Measurements from ENCODE around the gene PLGLB2. TPM values are rescaled to one million over a fixed set of nuclear protein-coding genes. Genes with fewer than 3 reads are reported as not detected.
"Not testable (repeated sequence)": the region's sequence is repeated elsewhere in the genome, so short reads cannot be mapped to it uniquely, and the experiment has no call there.

The PLGLB2 gene
- polyA plus RNA-seq: 2.4 TPM
- long read RNA-seq, donor 1, partial matches to known transcripts: 0 of 1 reads
- long read RNA-seq, donor 1, other reads (novel, unspliced or antisense): 0 of 1 reads
- long read RNA-seq, donor 2: 0 reads
- long read RNA-seq, donor 3: 0 reads
- long read RNA-seq, donor 4: 0 reads
- long read RNA-seq, donor 5, partial matches to known transcripts: 0 of 1 reads
- long read RNA-seq, donor 5, other reads (novel, unspliced or antisense): 0 of 1 reads
- long read RNA-seq, donor 6: 0 reads
- long read RNA-seq, donor 7, partial matches to known transcripts: 0 of 1 reads
- long read RNA-seq, donor 7, other reads (novel, unspliced or antisense): 0 of 1 reads
- long read RNA-seq, donor 8, partial matches to known transcripts: 0 of 5 reads
- long read RNA-seq, donor 8, other reads (novel, unspliced or antisense): 5 of 5 reads
- long read RNA-seq, donor 9, partial matches to known transcripts: 0 of 1 reads
- long read RNA-seq, donor 9, other reads (novel, unspliced or antisense): 0 of 1 reads
- long read RNA-seq, donor 10, partial matches to known transcripts: 0 of 1 reads
- long read RNA-seq, donor 10, other reads (novel, unspliced or antisense): 0 of 1 reads
- long read RNA-seq, donor 11: 0 reads

GRCh38 chr2:87747791-87748190 is at the start of gene PLGLB2:
Gene PLGLB2 (plus strand): TSS chr2:87748087. CDS start chr2:87748154, 67 bp downstream.
- H3K9me3 ChIP-seq (ENCODE audit: control insufficient read depth, low read depth, low read length); H3K36me3 ChIP-seq (ENCODE audit: control insufficient read depth, insufficient read depth, low read length); H3K27ac ChIP-seq (ENCODE audit: low read length); DNase-seq; H3K4me3 ChIP-seq (ENCODE audit: low read length); H3K4me1 ChIP-seq (ENCODE audit: control insufficient read depth, insufficient read depth, low read length); H3K27me3 ChIP-seq (ENCODE audit: control insufficient read depth, insufficient read depth, low read length): not testable (repeated sequence)
- WGBS (ENCODE audit: insufficient coverage, low lambda C conversion rate): no CpG with 5 or more reads among the region's 3 CpGs

- H3K36me3 ChIP-seq (ENCODE audit: control insufficient read depth, insufficient read depth, low read length); H3K27ac ChIP-seq (ENCODE audit: low read length); DNase-seq; H3K9me3 ChIP-seq (ENCODE audit: control insufficient read depth, low read depth, low read length); H3K27me3 ChIP-seq (ENCODE audit: control insufficient read depth, insufficient read depth, low read length); H3K4me1 ChIP-seq (ENCODE audit: control insufficient read depth, insufficient read depth, low read length); H3K4me3 ChIP-seq (ENCODE audit: low read length): not testable (repeated sequence)
- no CpG with 5 or more reads among the region's 4 CpGs for WGBS (ENCODE audit: insufficient coverage, low lambda C conversion rate)
Measured at GRCh38 chr2:87704572-87705323, 43.1 kb upstream of the PLGLB2 start.

GRCh38 chr2:87708368-87708767 is 39.5 kb upstream of the PLGLB2 start:
- not testable (repeated sequence) for H3K4me1 ChIP-seq (ENCODE audit: control insufficient read depth, insufficient read depth, low read length); H3K27me3 ChIP-seq (ENCODE audit: control insufficient read depth, insufficient read depth, low read length); DNase-seq; H3K9me3 ChIP-seq (ENCODE audit: control insufficient read depth, low read depth, low read length); H3K36me3 ChIP-seq (ENCODE audit: control insufficient read depth, insufficient read depth, low read length); H3K4me3 ChIP-seq (ENCODE audit: low read length); H3K27ac ChIP-seq (ENCODE audit: low read length)
- WGBS (ENCODE audit: insufficient coverage, low lambda C conversion rate): no CpG with 5 or more reads among the region's 2 CpGs

GRCh38 chr2:87727940-87728599 is 19.8 kb upstream of the PLGLB2 start:
- H3K27me3 ChIP-seq (ENCODE audit: control insufficient read depth, insufficient read depth, low read length); H3K27ac ChIP-seq (ENCODE audit: low read length); DNase-seq; H3K36me3 ChIP-seq (ENCODE audit: control insufficient read depth, insufficient read depth, low read length); H3K4me3 ChIP-seq (ENCODE audit: low read length); H3K9me3 ChIP-seq (ENCODE audit: control insufficient read depth, low read depth, low read length); H3K4me1 ChIP-seq (ENCODE audit: control insufficient read depth, insufficient read depth, low read length): not testable (repeated sequence)
- no CpG with 5 or more reads among the region's 8 CpGs for WGBS (ENCODE audit: insufficient coverage, low lambda C conversion rate)

GRCh38 chr2:87740928-87741327 is 7.0 kb upstream of the PLGLB2 start:
- H3K27me3 ChIP-seq (ENCODE audit: control insufficient read depth, insufficient read depth, low read length); H3K4me3 ChIP-seq (ENCODE audit: low read length); H3K9me3 ChIP-seq (ENCODE audit: control insufficient read depth, low read depth, low read length); H3K27ac ChIP-seq (ENCODE audit: low read length); H3K4me1 ChIP-seq (ENCODE audit: control insufficient read depth, insufficient read depth, low read length); H3K36me3 ChIP-seq (ENCODE audit: control insufficient read depth, insufficient read depth, low read length); DNase-seq: not testable (repeated sequence)

GRCh38 chr2:87742393-87743108 is 5.3 kb upstream of the PLGLB2 start:
- not testable (repeated sequence) for DNase-seq; H3K4me3 ChIP-seq (ENCODE audit: low read length); H3K36me3 ChIP-seq (ENCODE audit: control insufficient read depth, insufficient read depth, low read length); H3K9me3 ChIP-seq (ENCODE audit: control insufficient read depth, low read depth, low read length); H3K27me3 ChIP-seq (ENCODE audit: control insufficient read depth, insufficient read depth, low read length); H3K4me1 ChIP-seq (ENCODE audit: control insufficient read depth, insufficient read depth, low read length); H3K27ac ChIP-seq (ENCODE audit: low read length)
- no CpG with 5 or more reads among the region's 3 CpGs for WGBS (ENCODE audit: insufficient coverage, low lambda C conversion rate)

- not testable (repeated sequence) for H3K4me1 ChIP-seq (ENCODE audit: control insufficient read depth, insufficient read depth, low read length); H3K27ac ChIP-seq (ENCODE audit: low read length); DNase-seq; H3K4me3 ChIP-seq (ENCODE audit: low read length); H3K36me3 ChIP-seq (ENCODE audit: control insufficient read depth, insufficient read depth, low read length); H3K27me3 ChIP-seq (ENCODE audit: control insufficient read depth, insufficient read depth, low read length); H3K9me3 ChIP-seq (ENCODE audit: control insufficient read depth, low read depth, low read length)
- WGBS (ENCODE audit: insufficient coverage, low lambda C conversion rate): no CpG with 5 or more reads among the region's 5 CpGs
Measured at GRCh38 chr2:87743638-87744037, 4.2 kb upstream of the PLGLB2 start.

- not testable (repeated sequence) for DNase-seq; H3K27ac ChIP-seq (ENCODE audit: low read length); H3K27me3 ChIP-seq (ENCODE audit: control insufficient read depth, insufficient read depth, low read length); H3K4me3 ChIP-seq (ENCODE audit: low read length); H3K4me1 ChIP-seq (ENCODE audit: control insufficient read depth, insufficient read depth, low read length); H3K36me3 ChIP-seq (ENCODE audit: control insufficient read depth, insufficient read depth, low read length); H3K9me3 ChIP-seq (ENCODE audit: control insufficient read depth, low read depth, low read length)
- no CpG with 5 or more reads among the region's 9 CpGs for WGBS (ENCODE audit: insufficient coverage, low lambda C conversion rate)
Measured at GRCh38 chr2:87745353-87745951, 2.4 kb upstream of the PLGLB2 start.

- not testable (repeated sequence) for H3K4me3 ChIP-seq (ENCODE audit: low read length); H3K9me3 ChIP-seq (ENCODE audit: control insufficient read depth, low read depth, low read length); H3K27ac ChIP-seq (ENCODE audit: low read length); H3K36me3 ChIP-seq (ENCODE audit: control insufficient read depth, insufficient read depth, low read length); DNase-seq; H3K27me3 ChIP-seq (ENCODE audit: control insufficient read depth, insufficient read depth, low read length); H3K4me1 ChIP-seq (ENCODE audit: control insufficient read depth, insufficient read depth, low read length)
- no CpG with 5 or more reads among the region's 8 CpGs for whole genome bisulfite sequencing (ENCODE audit: insufficient coverage, low lambda C conversion rate)
Measured at GRCh38 chr2:87748524-87748923, 637 bp downstream of the PLGLB2 start.

All from large intestine (tissue), 12 donors.